ENCODE measurements around the gene RNF31.

- TF ChIP-seq CTCF (IDR thresholded peaks at IDR 0.05) (no peak), POLR2A (IDR thresholded peaks at IDR 0.05) (no peak), EP300 (IDR thresholded peaks at IDR 0.05) (no peak)
These were observed 10.0 kb downstream of the RNF31 start for GRCh38 chr14:24157331-24157730.

Measured in ovary (tissue), 3 donors.